Cardiac fibroblast (primary cell): ENCODE data around the gene TAF4B.

Source experiments
- DNase-seq, 2 donors: peaks; one replicate each; pipeline versions ENCODE4 v3.0.0 to v3.0.0-alpha.2; 2010; ENCODE audit warnings: low read depth in 2 of 2
- H3K4me3 ChIP-seq, 2 donors: replicated peaks in 1 of 2; 1 replicate in 1 of 2; 2 replicates in 1 of 2; pipeline ENCODE4 v1.5.1; 2011; ENCODE audit warnings: low read depth in 2 of 2, low read length in 2 of 2, mild to moderate bottlenecking in 2 of 2, moderate library complexity in 1 of 2
- CTCF ChIP-seq: IDR thresholded peaks from one replicate; pipeline ENCODE4 v1.5.1; 2011; ENCODE audit warnings: low read depth, mild to moderate bottlenecking, low read length, inconsistent platforms

The TAF4B gene

GRCh38 chr18:26307161-26307773 lies 81.0 kb downstream of the TAF4B start:
- DNase-seq = peak; percentile 77 to 81
- peak; percentile 74 for TF ChIP-seq CTCF
- H3K4me3 ChIP-seq = no peak overlapping the region

- DNase-seq = peak; percentile 45 to 77
- no peak for TF ChIP-seq CTCF
- no peak overlapping the region for H3K4me3 ChIP-seq
Observed at GRCh38 chr18:26309281-26309680, 83.0 kb downstream of the TAF4B start.

- no peak for TF ChIP-seq CTCF
- DNase-seq = no peak
- H3K4me3 ChIP-seq = no peak overlapping the region
Observed at GRCh38 chr18:26312199-26312598, 86.0 kb downstream of the TAF4B start.

- no peak for TF ChIP-seq CTCF
- peak; percentile 7 to 65 for DNase-seq
- no peak overlapping the region for H3K4me3 ChIP-seq
Observed at GRCh38 chr18:26317398-26317797, 91.2 kb downstream of the TAF4B start.

GRCh38 chr18:26320686-26321085 lies 94.4 kb downstream of the TAF4B start:
- TF ChIP-seq CTCF = no peak
- no peak for DNase-seq
- H3K4me3 ChIP-seq = no peak overlapping the region

GRCh38 chr18:26322890-26323653 lies 96.8 kb downstream of the TAF4B start:
- H3K4me3 ChIP-seq = no peak overlapping the region
- TF ChIP-seq CTCF = no peak
- peak; percentile 20 to 71 for DNase-seq
